ENCODE results near the gene ATP11A.

Gene ATP11A

DNA sequence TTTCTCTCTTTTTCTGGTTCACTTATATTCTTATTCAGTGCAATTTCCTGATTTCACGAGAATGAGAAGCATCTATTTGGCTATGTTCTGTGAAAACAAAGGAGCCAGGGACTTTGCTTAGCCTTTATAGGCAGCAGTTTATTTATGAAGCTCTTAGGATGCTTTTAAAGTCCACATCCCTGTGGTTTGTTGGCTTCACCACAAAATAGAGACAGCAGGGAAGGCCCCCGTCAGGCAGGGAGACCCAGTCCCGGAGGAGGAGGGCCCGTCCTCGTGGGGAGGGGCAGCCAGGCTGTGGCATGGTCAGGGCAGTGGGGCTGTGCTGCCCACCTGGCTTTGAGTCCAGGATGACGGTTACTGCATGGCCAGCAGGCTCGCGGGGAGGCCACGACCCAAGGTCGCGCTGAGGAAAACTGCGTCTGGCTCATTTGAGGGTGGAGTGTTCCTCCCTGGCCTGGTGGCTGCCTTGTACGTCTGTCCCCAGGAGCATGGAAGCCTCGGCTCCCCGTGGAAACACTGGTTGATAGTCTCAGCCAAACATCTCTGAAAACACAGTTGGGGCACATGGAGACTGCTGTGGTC is 92.7 kb downstream of the ATP11A start:
- Histone ChIP-seq H3K79me1 (ENCODE audit: low read length) (no peaks in the 10 kb centered on the region), H4K8ac (ENCODE audit: low read depth, low read length) (no peak overlapping the region), H3K27me3 (ENCODE audit: insufficient read depth, low read length) (no peaks in the 10 kb centered on the region), H3K18ac (ENCODE audit: low read length) (no peak overlapping the region), H2BK5ac (ENCODE audit: low read depth, low read length, poor library complexity) (no peak overlapping the region), H3K4me1 (ENCODE audit: control insufficient read depth in 1 of 2, insufficient read depth in 2 of 2, low read length in 2 of 2) (peaks cover 17 to 21% of the 10 kb centered on the region in 2 experiments), H2BK120ac (ENCODE audit: insufficient read depth, low read length, poor library complexity) (no peak overlapping the region), H2AK5ac (ENCODE audit: low read length) (no peak overlapping the region), H2BK12ac (ENCODE audit: low read length) (no peak overlapping the region), H3K14ac (ENCODE audit: low read length) (no peak overlapping the region), H3K9ac (ENCODE audit: low read length) (no peak overlapping the region), H4K91ac (ENCODE audit: low read depth, low read length) (no peak overlapping the region), H3K23ac (ENCODE audit: low read length) (no peak overlapping the region), H3K27ac (ENCODE audit: low read depth, low read length) (no peak overlapping the region), H3K36me3 (ENCODE audit: control insufficient read depth in 1 of 2, insufficient read depth in 2 of 2, low read length in 2 of 2) (peaks cover 9 to 13% of the 10 kb centered on the region in 2 experiments), H3K4me3 (ENCODE audit: low read depth, low read length) (no peak overlapping the region), H3K4me2 (ENCODE audit: low read length) (no peak overlapping the region), H3K9me3 (ENCODE audit: insufficient read depth, low read depth, low read length) (peaks cover 2% of the 10 kb centered on the region), H3K4ac (ENCODE audit: low read depth, low read length) (no peak overlapping the region), H3K79me2 (ENCODE audit: control insufficient read depth, insufficient read depth, low read length, poor library complexity) (peaks cover 5% of the 10 kb centered on the region), H4K12ac (ENCODE audit: low read depth, low read length) (no peak overlapping the region), H2AFZ (ENCODE audit: insufficient read depth, low read length, poor library complexity) (peak overlapping the region; percentile 12)
- no CpG with 5 or more reads among the region's 15 CpGs for WGBS (ENCODE audit: extremely low coverage, insufficient coverage, insufficient read length)
- no peak for DNase-seq

DNA sequence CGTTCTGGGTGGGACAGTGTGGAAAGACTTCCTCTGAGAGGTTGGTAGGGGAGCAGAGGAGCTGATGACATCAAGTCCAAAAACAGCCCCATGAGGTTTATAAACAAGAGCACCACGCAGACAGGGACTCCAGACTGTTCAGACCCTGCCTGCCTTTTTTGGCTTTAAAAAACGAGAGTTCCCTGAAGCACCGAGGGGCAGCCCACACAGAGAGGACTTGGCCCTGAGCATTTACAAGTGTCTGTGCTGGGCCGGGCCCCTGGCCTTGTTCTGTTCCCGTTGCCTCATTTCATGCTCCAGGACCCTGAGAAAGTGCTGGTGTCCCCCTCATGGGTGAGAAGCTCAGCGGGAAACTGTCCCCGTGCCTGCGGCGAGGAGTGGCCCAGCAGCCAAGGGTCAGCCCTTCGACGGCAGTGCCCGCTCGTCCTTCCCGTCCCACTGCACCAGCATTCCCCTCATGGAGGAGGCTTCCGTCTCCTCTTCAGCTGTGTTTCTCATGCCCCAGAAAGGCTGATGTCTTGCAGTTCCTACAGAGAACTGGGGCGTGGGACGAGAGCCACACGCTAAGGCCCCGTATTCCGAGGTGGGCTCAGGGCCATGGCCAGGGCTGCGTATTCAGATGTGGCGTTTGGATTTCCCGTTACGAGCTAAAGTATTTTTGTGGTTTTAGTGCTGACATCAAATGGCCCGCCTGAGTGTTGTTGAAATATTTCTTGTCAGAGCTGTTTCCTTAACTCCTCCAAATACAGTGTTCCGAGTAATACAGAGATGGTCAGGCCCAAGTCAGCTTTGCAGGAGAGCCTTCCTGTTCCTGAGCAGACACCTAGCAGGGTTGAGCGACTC is 93.5 kb downstream of the ATP11A start:
- Histone ChIP-seq H3K4me1 (ENCODE audit: control insufficient read depth in 1 of 2, insufficient read depth in 2 of 2, low read length in 2 of 2) (peaks cover 14 to 16% of the 10 kb centered on the region in 2 experiments), H3K23ac (ENCODE audit: low read length) (no peak overlapping the region), H2AK5ac (ENCODE audit: low read length) (peak overlapping the region; percentile 26), H3K79me2 (ENCODE audit: control insufficient read depth, insufficient read depth, low read length, poor library complexity) (peaks cover 5% of the 10 kb centered on the region), H3K36me3 (ENCODE audit: control insufficient read depth in 1 of 2, insufficient read depth in 2 of 2, low read length in 2 of 2) (peaks cover 12 to 14% of the 10 kb centered on the region in 2 experiments), H2BK120ac (ENCODE audit: insufficient read depth, low read length, poor library complexity) (no peak overlapping the region), H4K8ac (ENCODE audit: low read depth, low read length) (no peak overlapping the region), H3K79me1 (ENCODE audit: low read length) (no peaks in the 10 kb centered on the region), H3K4ac (ENCODE audit: low read depth, low read length) (peak overlapping the region; percentile 17), H3K9ac (ENCODE audit: low read length) (no peak overlapping the region), H3K4me3 (ENCODE audit: low read depth, low read length) (no peak overlapping the region), H3K14ac (ENCODE audit: low read length) (no peak overlapping the region), H3K18ac (ENCODE audit: low read length) (peak overlapping the region; percentile 67), H4K12ac (ENCODE audit: low read depth, low read length) (no peak overlapping the region), H3K27me3 (ENCODE audit: insufficient read depth, low read length) (no peaks in the 10 kb centered on the region), H4K91ac (ENCODE audit: low read depth, low read length) (no peak overlapping the region), H3K4me2 (ENCODE audit: low read length) (no peak overlapping the region), H2BK12ac (ENCODE audit: low read length) (no peak overlapping the region), H3K27ac (ENCODE audit: low read depth, low read length) (no peak overlapping the region), H3K9me3 (ENCODE audit: insufficient read depth, low read depth, low read length) (peaks cover 2% of the 10 kb centered on the region), H2BK5ac (ENCODE audit: low read depth, low read length, poor library complexity) (no peak overlapping the region), H2AFZ (ENCODE audit: insufficient read depth, low read length, poor library complexity) (no peak overlapping the region)
- no CpG with 5 or more reads among the region's 28 CpGs for WGBS (ENCODE audit: extremely low coverage, insufficient coverage, insufficient read length)
- no peak for DNase-seq

DNA sequence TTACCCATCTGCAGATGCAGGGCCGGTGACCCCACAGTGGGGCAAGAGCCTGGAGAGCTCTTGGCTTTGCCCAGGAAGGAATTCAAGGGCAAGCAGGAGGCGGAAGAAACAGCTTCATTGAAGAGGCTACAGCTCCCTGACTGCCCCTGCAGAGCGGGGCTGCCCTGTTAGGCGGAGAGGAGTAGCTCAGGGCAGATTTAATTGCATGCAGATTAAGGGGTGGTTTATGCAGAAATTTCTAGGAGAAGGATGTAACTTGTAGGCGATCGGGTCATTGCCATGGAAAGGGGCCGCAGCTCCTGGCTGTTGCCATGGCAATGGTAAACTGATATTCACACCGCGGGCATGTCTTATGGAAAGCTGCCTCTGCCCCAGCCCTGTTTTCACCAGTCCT is 94.1 kb downstream of the ATP11A start:
- peaks cover 5% of the 10 kb centered on the region for H3K79me2 ChIP-seq (ENCODE audit: control insufficient read depth, insufficient read depth, low read length, poor library complexity)
- peaks cover 14 to 16% of the 10 kb centered on the region in 2 experiments for H3K4me1 ChIP-seq (ENCODE audit: control insufficient read depth in 1 of 2, insufficient read depth in 2 of 2, low read length in 2 of 2)
- H2AFZ ChIP-seq (ENCODE audit: insufficient read depth, low read length, poor library complexity): no peak overlapping the region
- no peak overlapping the region for H2BK120ac ChIP-seq (ENCODE audit: insufficient read depth, low read length, poor library complexity)
- H4K12ac ChIP-seq (ENCODE audit: low read depth, low read length): no peak overlapping the region
- no CpG with 5 or more reads among the region's 9 CpGs for WGBS (ENCODE audit: extremely low coverage, insufficient coverage, insufficient read length)
- DNase-seq: no peak
- no peak overlapping the region for H2BK5ac ChIP-seq (ENCODE audit: low read depth, low read length, poor library complexity)
- H3K27ac ChIP-seq (ENCODE audit: low read depth, low read length): no peak overlapping the region
- no peak overlapping the region for H3K18ac ChIP-seq (ENCODE audit: low read length)
- H3K4me3 ChIP-seq (ENCODE audit: low read depth, low read length): no peak overlapping the region
- no peak overlapping the region for H3K9ac ChIP-seq (ENCODE audit: low read length)
- H3K9me3 ChIP-seq (ENCODE audit: insufficient read depth, low read depth, low read length): peaks cover 2% of the 10 kb centered on the region
- no peak overlapping the region for H3K4me2 ChIP-seq (ENCODE audit: low read length)
- H4K8ac ChIP-seq (ENCODE audit: low read depth, low read length): no peak overlapping the region
- H2AK5ac ChIP-seq (ENCODE audit: low read length): no peak overlapping the region
- peaks cover 12 to 16% of the 10 kb centered on the region in 2 experiments for H3K36me3 ChIP-seq (ENCODE audit: control insufficient read depth in 1 of 2, insufficient read depth in 2 of 2, low read length in 2 of 2)
- H3K79me1 ChIP-seq (ENCODE audit: low read length): no peaks in the 10 kb centered on the region
- H3K4ac ChIP-seq (ENCODE audit: low read depth, low read length): no peak overlapping the region
- no peak overlapping the region for H2BK12ac ChIP-seq (ENCODE audit: low read length)
- H3K27me3 ChIP-seq (ENCODE audit: insufficient read depth, low read length): no peaks in the 10 kb centered on the region
- H3K23ac ChIP-seq (ENCODE audit: low read length): no peak overlapping the region
- H4K91ac ChIP-seq (ENCODE audit: low read depth, low read length): no peak overlapping the region
- H3K14ac ChIP-seq (ENCODE audit: low read length): no peak overlapping the region

GRCh38 chr13:112784811-112785482 is 95.1 kb downstream of the ATP11A start:
- Histone ChIP-seq H2AK5ac (ENCODE audit: low read length) (no peak overlapping the region), H3K36me3 (ENCODE audit: control insufficient read depth in 1 of 2, insufficient read depth in 2 of 2, low read length in 2 of 2) (peaks cover 16 to 19% of the 10 kb centered on the region in 2 experiments), H4K8ac (ENCODE audit: low read depth, low read length) (no peak overlapping the region)

More at GRCh38 chr13:112784811-112785482, 95.1 kb downstream of the ATP11A start:
- H3K18ac ChIP-seq (ENCODE audit: low read length): no peak overlapping the region
- no peak overlapping the region for H3K27ac ChIP-seq (ENCODE audit: low read depth, low read length)
- no peak overlapping the region for H3K4me2 ChIP-seq (ENCODE audit: low read length)
- no peak overlapping the region for H2BK120ac ChIP-seq (ENCODE audit: insufficient read depth, low read length, poor library complexity)
- H3K4ac ChIP-seq (ENCODE audit: low read depth, low read length): no peak overlapping the region
- no peak overlapping the region for H4K91ac ChIP-seq (ENCODE audit: low read depth, low read length)
- H2AFZ ChIP-seq (ENCODE audit: insufficient read depth, low read length, poor library complexity): no peak overlapping the region
- H3K9me3 ChIP-seq (ENCODE audit: insufficient read depth, low read depth, low read length): peaks cover 2% of the 10 kb centered on the region
- WGBS (ENCODE audit: extremely low coverage, insufficient coverage, insufficient read length): no CpG with 5 or more reads among the region's 29 CpGs
- H4K12ac ChIP-seq (ENCODE audit: low read depth, low read length): no peak overlapping the region
- DNase-seq: no peak
- no peak overlapping the region for H3K14ac ChIP-seq (ENCODE audit: low read length)
- H2BK5ac ChIP-seq (ENCODE audit: low read depth, low read length, poor library complexity): no peak overlapping the region
- H3K4me1 ChIP-seq (ENCODE audit: control insufficient read depth in 1 of 2, insufficient read depth in 2 of 2, low read length in 2 of 2): peaks cover 14 to 16% of the 10 kb centered on the region in 2 experiments
- H3K4me3 ChIP-seq (ENCODE audit: low read depth, low read length): no peak overlapping the region
- no peak overlapping the region for H3K23ac ChIP-seq (ENCODE audit: low read length)
- H3K79me1 ChIP-seq (ENCODE audit: low read length): no peaks in the 10 kb centered on the region
- H3K9ac ChIP-seq (ENCODE audit: low read length): no peak overlapping the region
- H3K79me2 ChIP-seq (ENCODE audit: control insufficient read depth, insufficient read depth, low read length, poor library complexity): peaks cover 5% of the 10 kb centered on the region
- no peaks in the 10 kb centered on the region for H3K27me3 ChIP-seq (ENCODE audit: insufficient read depth, low read length)
- no peak overlapping the region for H2BK12ac ChIP-seq (ENCODE audit: low read length)
